Measurements from ENCODE around the gene FRK.
"Not testable (repeated sequence)": the region's sequence is repeated elsewhere in the genome, so short reads cannot be mapped to it uniquely, and the experiment has no call there.

Gene FRK, protein sequence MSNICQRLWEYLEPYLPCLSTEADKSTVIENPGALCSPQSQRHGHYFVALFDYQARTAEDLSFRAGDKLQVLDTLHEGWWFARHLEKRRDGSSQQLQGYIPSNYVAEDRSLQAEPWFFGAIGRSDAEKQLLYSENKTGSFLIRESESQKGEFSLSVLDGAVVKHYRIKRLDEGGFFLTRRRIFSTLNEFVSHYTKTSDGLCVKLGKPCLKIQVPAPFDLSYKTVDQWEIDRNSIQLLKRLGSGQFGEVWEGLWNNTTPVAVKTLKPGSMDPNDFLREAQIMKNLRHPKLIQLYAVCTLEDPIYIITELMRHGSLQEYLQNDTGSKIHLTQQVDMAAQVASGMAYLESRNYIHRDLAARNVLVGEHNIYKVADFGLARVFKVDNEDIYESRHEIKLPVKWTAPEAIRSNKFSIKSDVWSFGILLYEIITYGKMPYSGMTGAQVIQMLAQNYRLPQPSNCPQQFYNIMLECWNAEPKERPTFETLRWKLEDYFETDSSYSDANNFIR

DNA sequence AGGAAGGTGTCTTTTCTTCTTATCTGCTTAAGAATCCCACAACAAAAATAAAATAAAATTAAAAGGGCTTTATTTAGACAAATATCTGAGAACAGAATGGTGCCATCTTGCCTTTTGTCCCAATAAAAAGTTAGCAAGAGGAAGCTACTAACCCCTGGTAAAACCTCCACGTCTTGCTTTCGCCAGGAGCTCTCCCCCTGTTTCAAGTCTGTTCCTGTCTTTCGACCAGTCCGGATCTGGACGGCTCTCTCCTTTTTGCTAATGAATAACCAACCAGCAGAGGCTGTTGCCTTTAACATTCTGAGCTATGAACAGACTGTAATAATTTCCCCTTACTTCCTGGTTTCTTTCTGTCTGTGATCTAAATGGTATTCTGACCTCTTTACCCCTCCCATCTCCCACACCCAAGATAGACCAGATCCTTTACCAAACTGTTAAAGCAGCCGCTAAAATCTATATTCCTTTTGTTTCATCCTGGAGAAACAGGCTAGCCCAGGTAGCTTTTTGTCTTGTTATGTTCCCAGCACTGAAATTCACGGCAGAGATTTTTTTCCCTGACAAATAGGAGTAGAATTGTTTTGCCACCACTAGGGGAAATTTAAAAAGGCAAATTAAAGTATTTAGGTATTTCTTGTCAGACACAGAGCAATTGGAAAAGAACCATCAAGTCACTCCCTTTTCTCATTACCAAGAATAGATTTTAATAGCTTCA, at the start of gene FRK:
Gene FRK, minus strand, starts transcription at position 320 of the 712 bp plus-strand sequence. CDS start 580 bp downstream, outside the sequence.
- DNase-seq (ENCODE audit: low spot score): no peak

DNA sequence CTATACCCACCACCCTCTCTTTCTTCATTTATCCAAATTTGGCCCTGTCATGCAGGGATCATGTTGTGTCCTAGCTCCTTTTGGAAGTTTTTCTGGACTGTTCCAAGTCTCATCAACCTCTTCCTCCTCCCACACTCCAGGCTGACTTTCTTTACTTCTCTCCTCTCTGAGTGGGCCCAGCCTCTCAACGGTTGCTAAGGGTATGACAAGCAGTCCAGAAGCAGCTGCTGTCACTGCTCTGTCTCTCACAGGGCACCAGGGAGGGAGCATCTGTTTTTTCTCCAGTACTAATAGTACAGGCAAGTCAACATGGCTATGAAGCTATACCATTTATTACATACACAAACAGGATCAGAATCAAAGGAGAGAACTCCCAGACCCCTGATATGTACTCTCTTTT, 48.1 kb upstream of the FRK start:
- DNase-seq (ENCODE audit: low spot score): no peak

DNA sequence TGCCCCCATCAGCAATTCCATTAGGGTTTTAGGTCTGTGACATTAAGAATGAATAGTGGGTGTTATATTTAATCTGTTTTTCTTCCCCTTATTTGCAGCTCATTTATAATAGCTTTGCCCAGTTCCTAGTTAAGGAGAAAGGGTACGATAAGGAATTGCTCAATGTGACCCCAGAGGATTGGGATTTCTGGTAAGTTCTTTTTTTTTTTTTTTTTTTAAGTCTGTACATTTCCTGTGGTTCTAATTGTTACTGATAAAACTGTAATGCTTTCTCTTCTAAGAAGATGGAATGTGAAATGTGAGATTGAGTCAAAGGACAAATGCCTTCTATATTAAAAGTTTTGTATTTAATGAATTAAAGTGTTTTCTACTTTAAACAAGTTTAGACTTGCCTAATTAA, 45.5 kb upstream of the FRK start:
- no peak for DNase-seq (ENCODE audit: low spot score)

DNA sequence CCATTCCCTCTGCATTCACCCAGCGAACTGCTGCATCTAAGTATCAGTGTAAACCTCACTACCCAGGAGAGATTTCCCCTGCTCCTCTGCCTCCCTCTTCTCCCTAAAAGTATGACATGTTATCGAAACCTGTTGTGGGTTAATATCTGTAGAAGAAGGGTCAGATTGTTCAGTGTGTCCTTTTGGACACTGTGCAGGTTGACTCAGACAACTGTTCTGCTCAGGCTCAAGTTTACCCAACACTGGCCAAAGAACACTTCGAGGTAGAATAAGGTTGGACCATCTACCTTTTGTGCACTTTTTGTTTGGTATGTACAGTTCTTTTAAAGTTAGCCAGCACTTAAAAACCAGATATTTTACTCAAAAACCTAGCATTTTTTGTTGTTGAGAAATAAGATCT, 44.6 kb upstream of the FRK start:
- DNase-seq (ENCODE audit: low spot score): no peak

DNA sequence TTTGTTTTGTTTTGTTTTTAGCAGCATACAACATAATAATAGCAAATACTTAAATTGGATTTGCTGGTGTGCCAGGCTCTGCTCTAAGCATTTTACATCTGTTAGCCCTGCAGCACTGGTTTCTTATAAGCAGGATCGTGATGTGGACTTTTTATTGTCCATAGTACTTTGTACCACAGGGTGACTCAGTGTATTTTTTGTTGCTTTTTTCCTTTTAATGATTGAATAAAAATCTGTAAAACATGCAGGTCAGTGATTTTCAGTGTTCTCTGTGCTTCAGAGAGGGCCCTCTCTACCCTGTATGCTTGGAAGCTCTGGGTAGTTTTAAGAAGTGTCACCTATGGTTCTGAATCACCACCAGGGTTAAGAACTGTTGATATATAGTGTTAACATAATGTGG, 43.9 kb upstream of the FRK start:
- no peak for DNase-seq (ENCODE audit: low spot score)

DNA sequence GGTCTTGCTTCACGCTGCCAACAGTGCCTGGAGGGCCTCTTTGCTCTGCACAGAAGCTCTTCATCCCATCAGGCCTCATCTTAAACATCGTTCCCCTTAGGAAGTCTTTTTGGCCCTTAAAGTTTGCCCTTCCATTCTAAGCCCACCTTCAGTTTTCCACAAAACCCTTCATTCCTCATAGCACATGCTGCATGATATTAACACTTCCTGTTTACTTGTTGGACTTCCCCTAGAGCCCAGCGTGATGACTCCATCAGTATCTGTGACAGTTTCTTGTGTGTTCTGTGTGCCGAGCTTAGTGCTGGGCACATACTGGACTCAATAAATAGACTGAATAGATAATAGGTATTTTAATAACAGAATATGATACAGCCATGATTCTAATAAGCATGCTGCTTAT, 42.2 kb upstream of the FRK start:
- DNase-seq (ENCODE audit: low spot score): no peak

DNA sequence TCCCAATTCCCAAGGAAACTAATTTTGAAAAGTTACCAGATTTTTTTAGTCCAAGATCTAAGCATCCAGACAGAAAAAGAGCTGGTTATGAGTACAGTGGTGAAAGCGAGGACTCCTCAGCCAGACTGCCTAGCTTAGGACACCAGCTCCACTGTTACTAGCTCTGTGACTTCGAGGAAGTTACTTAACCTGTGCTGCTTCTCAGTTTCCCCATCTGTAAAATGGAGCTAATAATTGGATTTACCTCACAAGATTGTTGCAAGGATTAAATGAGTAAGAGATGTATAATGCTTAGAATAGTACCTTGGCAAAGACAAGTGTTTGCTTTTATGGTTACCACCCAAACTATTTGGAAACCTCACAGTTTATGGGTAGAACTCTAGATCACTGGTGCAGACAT, 41.1 kb upstream of the FRK start:
- no peak for DNase-seq (ENCODE audit: low spot score)

DNA sequence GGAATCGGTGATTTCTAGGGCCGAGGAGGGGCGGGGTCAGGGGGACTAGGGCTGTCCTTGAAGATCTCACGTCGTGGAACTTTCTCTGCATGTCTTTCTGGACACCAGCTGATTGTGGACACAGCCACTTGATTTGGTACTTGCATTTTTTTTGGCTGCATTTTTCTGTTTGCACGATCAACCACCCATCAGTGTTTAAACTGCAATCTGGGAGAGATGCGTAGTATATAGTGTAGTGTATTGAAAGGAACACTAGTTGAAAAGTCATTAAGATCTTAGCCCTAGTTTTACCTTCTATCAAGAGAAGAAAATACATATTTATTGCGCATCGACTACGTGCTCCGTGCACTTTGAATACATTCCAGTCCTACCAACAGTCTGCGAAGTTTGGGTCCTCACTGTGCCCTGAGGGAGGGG, 40.6 kb upstream of the FRK start:
- DNase-seq (ENCODE audit: low spot score): peak; percentile 81

DNA sequence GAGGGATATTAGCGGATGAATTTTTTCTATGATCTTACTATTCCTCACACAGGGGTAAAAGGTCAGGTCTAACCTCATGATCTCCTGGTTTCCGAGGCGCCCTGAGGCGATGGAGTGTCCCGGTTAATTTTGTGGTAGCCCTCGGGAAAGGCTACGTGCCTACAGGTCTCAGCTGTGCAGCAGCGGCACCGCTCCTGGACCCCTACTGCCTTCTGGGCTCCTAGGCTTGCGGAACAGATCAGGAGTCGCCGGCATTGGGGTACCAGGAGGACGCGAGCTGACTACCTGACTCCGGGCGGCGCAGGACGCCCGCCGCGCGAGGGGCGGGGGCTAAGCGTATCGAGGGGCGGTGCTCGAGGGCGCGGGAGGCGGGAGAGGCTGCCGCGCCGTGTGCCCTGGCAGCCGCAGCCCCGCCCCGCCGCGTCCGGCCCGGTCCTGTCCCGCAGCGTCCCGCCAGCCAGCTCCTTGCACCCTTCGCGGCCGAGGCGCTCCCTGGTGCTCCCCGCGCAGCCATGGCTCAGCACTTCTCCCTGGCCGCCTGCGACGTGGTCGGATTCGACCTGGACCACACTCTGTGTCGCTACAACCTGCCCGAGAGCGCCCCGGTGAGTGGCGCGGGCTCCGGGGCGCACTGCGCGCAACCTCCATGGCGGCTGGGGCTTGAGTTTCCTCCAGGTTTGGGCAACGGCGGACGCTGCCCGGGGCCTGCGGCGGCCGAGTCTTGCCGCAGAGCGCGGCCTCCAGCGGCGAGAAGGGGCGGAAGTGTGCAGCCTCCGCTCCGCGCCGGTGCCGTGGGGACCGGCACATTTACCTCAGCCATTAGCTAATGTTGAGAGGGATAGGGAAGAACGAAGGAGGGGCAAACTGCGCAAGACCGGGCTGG, 40.0 kb upstream of the FRK start, which contains the start of gene NT5DC1:
Gene NT5DC1, plus strand, starts transcription at position 435 of the 883 bp plus-strand sequence. Its CDS starts 78 bp downstream, at position 513.
- DNase-seq (ENCODE audit: low spot score): peak; percentile 77

DNA sequence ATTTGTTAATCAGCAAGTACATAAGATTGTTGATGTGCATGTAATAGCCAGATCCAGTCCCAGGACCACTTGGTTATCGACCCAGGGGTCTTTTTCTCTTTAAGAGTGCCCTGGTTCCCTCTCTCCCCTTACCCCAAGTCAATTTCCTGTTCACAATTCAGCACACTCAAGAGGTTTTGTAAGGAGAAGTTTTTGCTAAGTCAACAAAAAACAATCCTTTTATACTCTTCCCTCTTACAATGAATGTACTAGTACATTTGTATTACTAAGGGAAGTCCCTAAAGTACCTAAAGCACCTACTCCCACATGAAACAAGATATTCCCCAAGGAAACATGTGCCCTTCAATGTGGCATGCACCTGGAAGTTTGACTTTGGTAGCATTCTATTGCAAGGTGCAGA, 38.3 kb upstream of the FRK start:
- DNase-seq (ENCODE audit: low spot score): no peak

DNA sequence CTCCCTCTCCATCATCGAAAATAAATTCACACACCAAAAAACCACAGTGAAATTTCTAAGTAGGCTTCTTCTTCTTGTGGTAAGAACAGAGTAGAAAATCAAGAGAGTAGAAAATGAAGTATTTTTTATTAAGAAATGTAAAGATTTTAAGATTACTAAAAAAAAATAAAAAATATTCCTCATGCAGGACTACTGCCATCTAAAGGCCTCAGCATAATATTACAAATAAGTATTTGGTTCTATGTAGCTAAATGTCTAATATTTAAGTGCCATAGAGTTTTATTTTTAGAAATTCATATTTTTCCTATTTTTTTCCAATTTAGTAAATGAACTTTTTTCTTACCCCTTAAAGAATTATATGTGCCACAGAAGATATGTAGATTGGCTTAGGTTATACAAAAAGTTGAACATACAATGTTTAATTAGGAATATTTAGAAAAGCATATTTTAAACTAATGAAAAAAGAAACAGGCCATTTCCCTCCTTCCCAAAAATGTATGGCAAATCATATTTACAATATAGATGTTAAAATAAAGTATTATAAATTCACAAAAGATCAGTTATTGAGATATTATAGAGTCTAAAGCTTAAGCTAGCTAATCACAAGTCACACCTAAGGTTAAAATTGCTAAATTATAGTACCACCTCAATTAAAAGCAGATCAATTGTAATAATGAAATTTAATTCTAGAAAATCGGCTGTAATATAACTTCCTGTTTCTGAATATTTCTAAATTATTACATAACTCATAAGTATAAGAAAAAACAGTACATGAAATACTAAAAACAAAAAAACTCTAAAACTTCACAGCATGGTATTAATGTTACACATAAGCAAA, 36.5 kb upstream of the FRK start:
- DNase-seq (ENCODE audit: low spot score): no peak

DNA sequence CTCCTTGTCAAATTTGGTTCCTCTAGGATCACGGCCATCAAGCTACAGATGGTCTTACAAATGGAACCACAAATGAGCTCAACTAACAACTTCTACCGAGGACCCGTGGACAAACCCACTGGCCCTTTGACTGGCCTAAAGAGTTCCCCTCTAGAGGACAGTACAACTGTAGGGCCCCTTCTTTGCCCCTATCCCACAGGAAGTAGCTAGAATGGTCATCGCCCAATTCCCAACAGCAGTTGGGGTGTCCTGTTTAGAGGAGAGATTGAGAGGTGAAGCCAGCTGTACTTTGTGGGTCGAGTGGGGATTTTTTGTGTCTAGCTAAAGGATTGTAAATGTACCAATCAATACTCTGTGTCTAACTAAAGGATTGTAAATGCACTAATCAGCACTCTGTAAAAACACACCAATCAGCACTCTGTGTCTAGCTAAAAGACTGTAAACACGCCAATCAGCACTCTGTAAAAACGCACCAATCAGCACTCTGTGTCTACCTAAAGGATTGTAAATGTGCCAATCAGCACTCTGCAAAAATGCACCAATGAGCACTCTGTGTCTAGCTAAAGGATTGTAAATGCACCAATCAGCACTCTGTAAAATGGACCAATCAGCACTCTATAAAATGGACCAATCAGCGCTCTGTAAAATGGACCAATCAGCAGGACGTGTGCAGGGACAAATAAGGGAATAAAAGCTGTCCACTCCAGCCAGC, 35.5 kb upstream of the FRK start:
- DNase-seq (ENCODE audit: low spot score): not testable (repeated sequence)

DNA sequence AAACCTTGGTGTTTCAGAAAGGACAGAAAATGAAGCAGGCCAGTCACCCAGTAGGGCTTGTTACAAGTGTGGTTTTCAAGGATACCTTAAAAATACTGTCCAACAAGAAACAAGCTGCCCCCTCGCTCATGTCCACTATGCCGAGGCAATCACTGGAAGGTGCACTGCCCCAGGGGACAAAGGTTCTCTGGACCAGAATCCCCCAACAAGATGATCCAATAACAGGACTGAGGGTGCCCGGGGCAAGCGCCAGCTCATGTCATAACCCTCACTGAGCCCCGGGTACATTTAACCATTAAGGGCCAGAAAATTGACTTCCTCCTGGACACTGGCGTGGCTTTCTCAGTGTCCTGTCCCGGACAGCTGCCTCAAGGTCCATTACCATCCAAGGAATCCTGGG, 33.4 kb upstream of the FRK start:
- DNase-seq (ENCODE audit: low spot score): no peak

DNA sequence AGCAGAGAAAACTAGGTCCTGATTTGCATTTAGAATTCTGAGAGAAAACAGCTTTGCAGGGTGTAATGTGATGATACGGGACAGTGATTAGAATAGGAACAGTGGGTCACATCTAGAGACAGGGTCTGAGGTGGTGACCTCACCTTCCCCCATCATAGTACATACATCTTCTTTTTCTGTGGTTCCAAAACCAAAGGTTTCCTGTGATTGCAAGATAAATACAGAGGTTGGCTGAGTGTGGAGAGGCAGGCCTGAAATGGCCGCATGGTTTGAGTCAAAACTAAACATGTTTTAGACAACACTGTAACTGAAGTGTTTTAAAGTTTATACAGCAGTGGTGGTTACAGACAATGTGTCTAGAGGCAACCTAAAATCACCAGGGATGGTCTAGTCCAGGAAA, 29.6 kb upstream of the FRK start:
- no peak for DNase-seq (ENCODE audit: low spot score)

DNA sequence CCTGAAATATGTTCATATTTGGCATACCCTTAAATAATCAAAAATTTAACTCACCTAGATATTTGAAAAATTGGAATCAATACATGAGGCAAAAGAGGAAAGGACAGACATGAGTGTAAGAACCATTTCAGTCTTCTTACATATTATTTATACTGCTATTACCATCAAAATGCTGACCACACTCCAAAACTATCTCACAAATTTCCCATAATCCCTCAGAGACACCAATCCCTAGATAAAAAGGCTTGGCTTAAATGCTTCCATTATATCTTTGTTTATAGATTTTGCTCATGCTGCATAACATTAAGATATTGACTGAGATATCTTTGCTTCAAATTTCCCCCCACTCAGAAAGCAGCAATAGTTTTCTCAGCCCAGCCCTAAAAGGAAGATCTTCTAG, 28.3 kb upstream of the FRK start:
- no peak for DNase-seq (ENCODE audit: low spot score)

DNA sequence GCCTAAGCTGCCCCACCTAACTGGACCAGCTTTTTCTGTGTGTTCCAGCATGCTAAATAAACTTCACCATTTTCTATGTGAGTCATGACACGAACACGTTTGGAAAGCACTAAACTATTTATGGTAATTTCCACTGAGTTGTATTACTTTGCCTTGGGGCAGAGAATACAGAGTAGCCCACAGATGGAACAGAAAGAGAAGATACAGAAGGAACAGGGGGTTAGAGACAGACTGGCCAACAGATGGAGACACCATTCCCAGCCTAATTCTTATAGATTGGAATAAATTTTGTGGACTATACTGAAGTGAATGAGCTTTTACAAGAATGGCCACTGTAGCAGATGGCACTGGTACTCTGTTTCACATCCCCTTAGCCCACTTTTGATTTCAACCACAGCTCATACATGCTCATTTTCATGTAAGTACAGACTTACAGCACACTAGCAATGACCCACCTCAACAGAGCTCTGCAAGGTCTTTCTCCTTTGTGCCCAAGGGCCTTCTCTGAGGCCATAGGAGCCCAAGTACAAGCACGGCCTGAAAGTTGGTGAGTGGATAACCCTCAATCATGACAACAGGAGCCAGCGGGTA, 26.8 kb upstream of the FRK start:
- DNase-seq (ENCODE audit: low spot score): no peak

DNA sequence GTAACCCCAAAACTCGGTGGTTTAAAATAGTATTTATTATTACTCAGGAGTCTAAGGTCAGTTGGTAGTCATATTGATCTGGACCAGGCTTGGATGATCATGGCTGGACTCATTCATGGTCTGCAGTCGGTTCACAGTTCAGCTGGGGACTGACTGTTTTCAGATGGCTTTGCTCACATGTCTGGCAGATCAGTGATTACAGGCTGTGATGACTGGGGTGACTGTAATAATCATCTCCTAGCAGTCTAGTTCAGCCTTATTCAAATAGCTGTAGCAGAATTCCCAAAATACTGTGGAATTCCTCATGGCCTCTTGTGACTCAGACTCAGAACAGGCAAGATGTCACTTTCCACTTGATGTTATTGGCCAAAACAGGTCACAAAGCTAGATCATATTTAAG, 23.6 kb upstream of the FRK start:
- no peak for DNase-seq (ENCODE audit: low spot score)

DNA sequence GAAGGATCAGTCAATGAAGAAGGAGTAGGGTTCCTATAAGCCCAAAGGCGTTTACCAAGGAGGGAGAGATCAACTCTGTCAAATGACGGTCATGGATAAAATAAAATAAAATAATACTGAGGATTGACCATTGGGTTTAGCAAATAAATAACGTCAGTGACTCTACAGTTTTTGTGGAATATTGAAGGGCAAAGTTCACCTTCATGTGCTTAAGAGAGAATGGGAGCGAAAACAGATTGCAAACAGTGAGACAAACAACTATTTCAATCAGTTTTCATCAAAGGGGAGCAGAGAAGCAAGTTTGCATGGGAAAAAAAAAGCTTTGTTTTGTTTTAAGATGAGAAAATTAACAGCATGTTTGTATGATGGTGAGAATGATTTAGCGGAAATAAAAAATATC, 22.4 kb upstream of the FRK start:
- DNase-seq (ENCODE audit: low spot score): no peak

DNA sequence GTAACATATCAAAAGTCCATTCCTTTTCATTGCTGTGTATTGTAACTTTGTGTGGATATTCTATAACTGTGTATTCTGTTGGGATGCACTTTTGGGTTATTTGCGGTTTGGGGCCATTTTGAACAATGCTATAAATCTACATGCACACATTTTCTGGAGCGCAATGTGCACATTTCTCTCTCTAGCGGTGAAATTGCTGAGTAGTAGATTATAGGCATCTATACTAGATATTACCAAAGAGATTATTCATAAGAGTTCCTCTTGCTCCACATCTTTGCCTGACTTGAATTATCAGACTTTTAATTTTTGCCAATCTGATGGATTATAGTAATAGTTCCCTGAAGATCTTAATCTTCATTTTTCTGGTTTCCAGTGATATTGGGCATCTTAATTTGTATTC, 18.3 kb upstream of the FRK start:
- no peak for DNase-seq (ENCODE audit: low spot score)

DNA sequence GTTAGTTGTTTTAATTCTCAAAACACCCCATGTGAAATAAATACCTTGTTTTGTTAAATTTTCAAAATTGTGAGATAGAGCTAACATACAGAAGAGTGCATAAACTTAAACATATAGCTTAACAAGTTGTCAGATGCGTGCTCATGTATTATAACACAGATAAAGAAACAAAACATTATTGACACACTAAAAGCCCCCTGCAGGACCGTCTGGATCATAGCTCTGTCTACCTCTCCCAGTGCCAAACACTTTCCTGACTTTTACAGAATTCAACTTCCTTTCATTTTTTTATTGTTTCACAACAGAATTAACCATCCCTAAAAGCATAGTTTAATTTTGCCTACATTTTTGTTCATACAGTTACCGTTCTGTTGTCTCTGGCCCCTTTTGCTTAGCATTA, 17.8 kb upstream of the FRK start:
- no peak for DNase-seq (ENCODE audit: low spot score)

Measured in cerebellar cortex (tissue), 1 donor.